Osteoblast (primary cell): Measurements from ENCODE around the gene ADAM22. TPM values are rescaled to one million over a fixed set of nuclear protein-coding genes. Genes with fewer than 3 reads are reported as not detected.

Experiments used
- DNase-seq: peaks from one replicate; pipeline ENCODE4 v3.0.0; 2011; ENCODE audit warnings: low spot score, mixed read lengths; ENCODE audit not compliant: insufficient read length; ENCODE audit errors: missing footprints
- H2AFZ ChIP-seq: 2 replicates; pipeline ENCODE4 v1.6.0; 2011; ENCODE audit warnings: mild to moderate bottlenecking, low read length
- H3K27ac ChIP-seq: 2 replicates; pipeline ENCODE4 v1.5.1; 2011; ENCODE audit warnings: mild to moderate bottlenecking, low read depth, low read length, moderate library complexity
- H3K27me3 ChIP-seq: 2 replicates; pipeline ENCODE4 v1.6.0; 2012; ENCODE audit warnings: mild to moderate bottlenecking, control low read depth, inconsistent platforms, low read length, moderate library complexity; ENCODE audit not compliant: insufficient read depth
- H3K36me3 ChIP-seq: 2 replicates; pipeline ENCODE4 v1.5.1; 2011; ENCODE audit warnings: mild to moderate bottlenecking, low read length, control low read depth, moderate library complexity; ENCODE audit not compliant: insufficient read depth
- H3K4me1 ChIP-seq: 2 replicates; pipeline ENCODE4 v1.5.1; 2011; ENCODE audit warnings: mild to moderate bottlenecking, low read length, control low read depth, moderate library complexity; ENCODE audit not compliant: insufficient read depth
- H3K4me2 ChIP-seq: 2 replicates; pipeline ENCODE4 v1.6.0; 2011; ENCODE audit warnings: mild to moderate bottlenecking, low read length; ENCODE audit not compliant: insufficient read depth
- H3K4me3 ChIP-seq: fragments of 200-600 bp; sonication (generic); 3 replicates; pipeline ENCODE4 v1.5.1; 2012; ENCODE audit warnings: mild to moderate bottlenecking, low read length, inconsistent platforms; ENCODE audit not compliant: insufficient read depth
- H3K79me2 ChIP-seq: 2 replicates; pipeline ENCODE4 v1.6.0; 2012; ENCODE audit warnings: mild to moderate bottlenecking, low read length, control low read depth, inconsistent platforms; ENCODE audit not compliant: insufficient read depth
- H3K9me3 ChIP-seq: 2 replicates; pipeline ENCODE4 v1.5.1; 2011; ENCODE audit warnings: low read depth, low read length, control low read depth
- H4K20me1 ChIP-seq: 2 replicates; pipeline ENCODE4 v1.6.0; 2012; ENCODE audit warnings: mild to moderate bottlenecking, low read length, control low read depth; ENCODE audit not compliant: insufficient read depth
- CTCF ChIP-seq: IDR thresholded peaks from 2 replicates; pipeline ENCODE4 v1.5.1; 2011; ENCODE audit warnings: mild to moderate bottlenecking, low read depth, low read length, moderate library complexity; ENCODE audit errors: extremely low read depth
- total RNA-seq: library from RNA; depleted of rRNA; stranded (reverse); fragments of >200 nt; gene quantifications from 2 replicates; pipeline ENCODE4 v1.2.3, GENCODE V29; 2012

The ADAM22 gene
- 0.36 and 0.59 TPM in 2 replicates for total RNA-seq

- H3K36me3 ChIP-seq, result no peaks in the 10 kb centered on the region
- H3K4me2 ChIP-seq, result peak within 1 kb of the TSS; percentile 88
- H3K4me3 ChIP-seq, result peak within 1 kb of the TSS; percentile 69
- no peaks in the 10 kb centered on the region for H3K9me3 ChIP-seq
- peaks cover 7% of the 10 kb centered on the region for H3K4me1 ChIP-seq
- peak within 1 kb of the TSS; percentile 77 for H2AFZ ChIP-seq
- H4K20me1 ChIP-seq, result no peaks in the 10 kb centered on the region
- peaks cover 15% of the 10 kb centered on the region for H3K27me3 ChIP-seq
- H3K79me2 ChIP-seq, result no peaks in the 10 kb centered on the region
- TF ChIP-seq CTCF, result no peak
- no peak within 1 kb of the TSS for H3K27ac ChIP-seq
- DNase-seq, result peak; percentile 80
Observed at GRCh38 chr7:87933953-87934698, at the start of gene ADAM22. TSS of gene ADAM22 (plus strand) at chr7:87934251. CDS start at chr7:87934466, 215 bp downstream.

GRCh38 chr7:87885018-87885417, 49.0 kb upstream of the ADAM22 start:
- no peak for DNase-seq
- TF ChIP-seq CTCF, result no peak
- Histone ChIP-seq H3K4me2 (no peak overlapping the region), H3K4me3 (no peak overlapping the region), H3K9me3 (no peaks in the 10 kb centered on the region), H3K27ac (no peak overlapping the region), H3K27me3 (no peaks in the 10 kb centered on the region), H2AFZ (peak overlapping the region; percentile 0), H3K79me2 (peaks cover 38% of the 10 kb centered on the region), H3K36me3 (peaks cover 10% of the 10 kb centered on the region), H3K4me1 (no peaks in the 10 kb centered on the region), H4K20me1 (no peaks in the 10 kb centered on the region)

GRCh38 chr7:87886875-87887274, 47.2 kb upstream of the ADAM22 start:
- no peaks in the 10 kb centered on the region for H3K27me3 ChIP-seq
- no peak overlapping the region for H2AFZ ChIP-seq
- peak; percentile 42 for TF ChIP-seq CTCF
- H3K4me3 ChIP-seq, result no peak overlapping the region
- no peak for DNase-seq
- H4K20me1 ChIP-seq, result no peaks in the 10 kb centered on the region
- no peak overlapping the region for H3K27ac ChIP-seq
- H3K36me3 ChIP-seq, result no peaks in the 10 kb centered on the region
- no peaks in the 10 kb centered on the region for H3K9me3 ChIP-seq
- no peaks in the 10 kb centered on the region for H3K4me1 ChIP-seq
- peaks cover 26% of the 10 kb centered on the region for H3K79me2 ChIP-seq
- H3K4me2 ChIP-seq, result no peak overlapping the region

- no peaks in the 10 kb centered on the region for H3K4me1 ChIP-seq
- H3K9me3 ChIP-seq, result no peaks in the 10 kb centered on the region
- peak overlapping the region; percentile 33 for H2AFZ ChIP-seq
Observed at GRCh38 chr7:87895363-87895762, 38.7 kb upstream of the ADAM22 start.

More at GRCh38 chr7:87895363-87895762, 38.7 kb upstream of the ADAM22 start:
- peaks cover 18% of the 10 kb centered on the region for H3K79me2 ChIP-seq
- no peak for TF ChIP-seq CTCF
- DNase-seq, result no peak
- H3K27me3 ChIP-seq, result no peaks in the 10 kb centered on the region
- no peak overlapping the region for H3K4me2 ChIP-seq
- no peak overlapping the region for H3K4me3 ChIP-seq
- no peaks in the 10 kb centered on the region for H4K20me1 ChIP-seq
- H3K27ac ChIP-seq, result no peak overlapping the region
- no peaks in the 10 kb centered on the region for H3K36me3 ChIP-seq
